Neural cell (in vitro differentiated cells): ENCODE data around the gene CES4A. TPM values are rescaled to one million over a fixed set of nuclear protein-coding genes. Genes with fewer than 3 reads are reported as not detected.

ENCODE experiments used
- H2AFZ ChIP-seq: fragments of 200-600, 300-800 bp; sonication (generic), shearing (Covaris generic); 2 replicates; pipeline ENCODE4 v1.6.0; 2014; ENCODE audit warnings: low read depth, mild to moderate bottlenecking, antibody characterized with exemption, low read length, moderate library complexity
- H3F3A ChIP-seq: fragments of 200-600 bp; shearing (Covaris generic); 2 replicates; pipeline ENCODE4 v1.6.1; 2016; ENCODE audit warnings: mild to moderate bottlenecking, moderate library complexity, mixed read lengths, antibody characterized with exemption, low read length; ENCODE audit not compliant: insufficient read depth, poor library complexity, severe bottlenecking
- H3K27ac ChIP-seq: fragments of 200-600, 300-800 bp; sonication (generic), shearing (Covaris generic); 2 replicates; pipeline ENCODE4 v1.5.1; 2014; ENCODE audit warnings: mild to moderate bottlenecking, low read length, moderate library complexity
- H3K27me3 ChIP-seq: fragments of 300-800, 200-600 bp; sonication (generic), shearing (Covaris generic); 2 replicates; pipeline ENCODE4 v1.6.0; 2014; ENCODE audit warnings: mild to moderate bottlenecking, low read depth, low read length, moderate library complexity; ENCODE audit not compliant: insufficient read depth
- H3K36me3 ChIP-seq: fragments of 300-800, 200-600 bp; sonication (generic), shearing (Covaris generic); 2 replicates; pipeline ENCODE4 v1.5.1; 2014; ENCODE audit warnings: mild to moderate bottlenecking, antibody characterized with exemption, low read length, moderate library complexity; ENCODE audit not compliant: insufficient read depth
- H3K4me2 ChIP-seq: fragments of 300-800, 200-600 bp; sonication (generic), shearing (Covaris generic); 2 replicates; pipeline ENCODE4 v1.6.0; 2014; ENCODE audit warnings: mild to moderate bottlenecking, low read length
- H3K4me3 ChIP-seq: fragments of 300-800, 200-600 bp; sonication (generic), shearing (Covaris generic); 2 replicates; pipeline ENCODE4 v1.5.1; 2014; ENCODE audit warnings: mild to moderate bottlenecking, low read length, moderate library complexity
- H3K79me2 ChIP-seq: fragments of 200-600 bp; shearing (Covaris generic); replicated peaks from 2 replicates; pipeline ENCODE4 v1.6.0; 2014; ENCODE audit warnings: mild to moderate bottlenecking, low read length, moderate library complexity; ENCODE audit not compliant: insufficient read depth
- H3K9ac ChIP-seq: fragments of 300-800, 200-600 bp; sonication (generic), shearing (Covaris generic); 2 replicates; pipeline ENCODE4 v1.6.1; 2016; ENCODE audit warnings: mild to moderate bottlenecking, low read length, mixed read lengths
- H3K9me2 ChIP-seq: fragments of 200-600 bp; shearing (Covaris generic); 2 replicates; pipeline ENCODE4 v1.6.1; 2016; ENCODE audit warnings: mild to moderate bottlenecking, low read length, mixed read lengths; ENCODE audit not compliant: insufficient read depth
- H3K9me3 ChIP-seq: fragments of 200-600, 300-800 bp; sonication (generic), shearing (Covaris generic); 2 replicates; pipeline ENCODE4 v1.6.1; 2016; ENCODE audit warnings: mild to moderate bottlenecking, mixed run types, low read length, moderate library complexity, mixed read lengths
- H4K20me1 ChIP-seq: fragments of 200-600 bp; shearing (Covaris generic); 2 replicates; pipeline ENCODE4 v1.6.1; 2016; ENCODE audit warnings: mild to moderate bottlenecking, mixed run types; ENCODE audit not compliant: insufficient read depth
- CTCF ChIP-seq: fragments of 450-650 bp; IDR thresholded peaks from 2 replicates; pipeline ENCODE4 v1.5.1; 2014; ENCODE audit warnings: antibody characterized with exemption, mild to moderate bottlenecking, moderate library complexity; ENCODE audit not compliant: poor library complexity, severe bottlenecking
- EP300 ChIP-seq: fragments of 450-650 bp; conservative IDR thresholded peaks from 2 replicates; pipeline ENCODE4 v1.6.1; 2014; ENCODE audit warnings: antibody characterized with exemption, mild to moderate bottlenecking, moderate library complexity; ENCODE audit not compliant: poor library complexity, severe bottlenecking
- EZH2 ChIP-seq: fragments of 200-600, 300-800 bp; shearing (Covaris generic), sonication (generic); IDR thresholded peaks from 2 replicates; pipeline ENCODE4 v1.6.1; 2014; ENCODE audit warnings: antibody characterized with exemption, low read length, borderline replicate concordance, mild to moderate bottlenecking; ENCODE audit not compliant: insufficient read depth, poor library complexity, severe bottlenecking
- MXI1 ChIP-seq: fragments of 450-650 bp; conservative IDR thresholded peaks from 2 replicates; pipeline ENCODE4 v1.6.1; 2014; ENCODE audit warnings: antibody characterized with exemption, mild to moderate bottlenecking; ENCODE audit not compliant: poor library complexity, severe bottlenecking
- POLR2AphosphoS5 ChIP-seq: IDR thresholded peaks from 2 replicates; pipeline ENCODE4 v1.6.1; 2012
- RAD21 ChIP-seq: fragments of 450-650 bp; conservative IDR thresholded peaks from 2 replicates; pipeline ENCODE4 v1.6.1; 2014; ENCODE audit warnings: antibody characterized with exemption, mild to moderate bottlenecking, moderate library complexity
- SMC3 ChIP-seq: fragments of 450-650 bp; conservative IDR thresholded peaks from 2 replicates; pipeline ENCODE4 v1.6.1; 2014; ENCODE audit warnings: antibody characterized with exemption, mild to moderate bottlenecking, moderate library complexity; ENCODE audit not compliant: poor library complexity
- TAF1 ChIP-seq: IDR thresholded peaks from 2 replicates; pipeline ENCODE4 v1.6.1; 2012; ENCODE audit warnings: low read depth
- polyA plus RNA-seq: library from polyadenylated mRNA; depleted of rRNA; stranded (reverse); fragments of >200 nt; gene quantifications from 2 replicates; pipeline ENCODE4 v1.2.3, GENCODE V29; 2014
- TF ChIP-seq, protein P1 (sequence below): IDR thresholded peaks from 2 replicates; pipeline ENCODE4 v1.6.1; 2012; ENCODE audit warnings: borderline replicate concordance

Gene CES4A
- polyA plus RNA-seq, 1 donor from 2014 or later: 51.2 TPM

DNA sequence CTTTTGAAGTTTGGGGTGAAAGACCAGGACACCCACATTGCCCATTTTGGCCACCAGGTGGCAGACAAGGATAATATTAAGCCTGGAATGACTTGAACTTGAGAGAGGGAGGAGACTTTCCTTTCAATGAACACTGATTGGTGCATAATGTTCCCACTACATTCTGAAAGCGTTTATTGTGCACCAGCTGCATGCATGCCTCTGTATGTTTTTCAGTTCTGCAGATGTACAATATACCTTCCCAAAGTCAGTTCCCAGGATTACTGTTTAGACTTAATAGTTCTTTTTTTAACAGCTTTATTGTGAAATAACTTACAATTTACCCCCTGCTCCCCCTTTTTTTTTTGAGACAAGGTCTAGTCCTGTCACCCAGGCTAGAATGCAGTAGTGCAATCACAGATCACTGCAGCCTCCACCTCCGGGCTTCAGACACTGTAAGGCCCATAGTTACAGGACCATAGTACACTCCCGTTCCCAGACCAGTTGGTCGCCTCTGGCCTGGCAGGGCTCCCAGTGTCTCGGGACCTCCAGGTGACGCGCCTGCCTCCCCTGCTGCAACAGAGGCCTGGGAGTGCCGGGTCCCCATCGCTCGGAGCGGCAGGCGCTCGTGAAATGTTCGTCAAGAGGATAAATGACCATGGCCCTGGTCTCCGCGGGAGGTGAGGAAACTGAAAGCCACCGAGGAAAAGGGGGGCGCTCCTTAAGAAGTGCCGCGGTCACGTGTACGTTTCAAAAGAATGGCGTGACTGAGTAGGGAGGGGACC, 40.9 kb upstream of the CES4A start:
- no peak overlapping the region for H3K27ac ChIP-seq
- no peak overlapping the region for H2AFZ ChIP-seq
- no peaks in the 10 kb centered on the region for H3K9me2 ChIP-seq
- H3F3A ChIP-seq: no peaks in the 10 kb centered on the region
- no peak overlapping the region for H3K9ac ChIP-seq
- H3K36me3 ChIP-seq: no peaks in the 10 kb centered on the region
- H3K4me3 ChIP-seq: no peak overlapping the region
- H3K4me2 ChIP-seq: no peak overlapping the region
- H3K79me2 ChIP-seq: no peaks in the 10 kb centered on the region
- TF ChIP-seq TAF1 (no peak), EZH2 (no peak), SMC3 (peak; percentile 79), CTCF (peak; percentile 90), EP300 (no peak), RAD21 (peak; percentile 73), MXI1 (no peak), POLR2AphosphoS5 (no peak)
- TF ChIP-seq, protein P1, sequence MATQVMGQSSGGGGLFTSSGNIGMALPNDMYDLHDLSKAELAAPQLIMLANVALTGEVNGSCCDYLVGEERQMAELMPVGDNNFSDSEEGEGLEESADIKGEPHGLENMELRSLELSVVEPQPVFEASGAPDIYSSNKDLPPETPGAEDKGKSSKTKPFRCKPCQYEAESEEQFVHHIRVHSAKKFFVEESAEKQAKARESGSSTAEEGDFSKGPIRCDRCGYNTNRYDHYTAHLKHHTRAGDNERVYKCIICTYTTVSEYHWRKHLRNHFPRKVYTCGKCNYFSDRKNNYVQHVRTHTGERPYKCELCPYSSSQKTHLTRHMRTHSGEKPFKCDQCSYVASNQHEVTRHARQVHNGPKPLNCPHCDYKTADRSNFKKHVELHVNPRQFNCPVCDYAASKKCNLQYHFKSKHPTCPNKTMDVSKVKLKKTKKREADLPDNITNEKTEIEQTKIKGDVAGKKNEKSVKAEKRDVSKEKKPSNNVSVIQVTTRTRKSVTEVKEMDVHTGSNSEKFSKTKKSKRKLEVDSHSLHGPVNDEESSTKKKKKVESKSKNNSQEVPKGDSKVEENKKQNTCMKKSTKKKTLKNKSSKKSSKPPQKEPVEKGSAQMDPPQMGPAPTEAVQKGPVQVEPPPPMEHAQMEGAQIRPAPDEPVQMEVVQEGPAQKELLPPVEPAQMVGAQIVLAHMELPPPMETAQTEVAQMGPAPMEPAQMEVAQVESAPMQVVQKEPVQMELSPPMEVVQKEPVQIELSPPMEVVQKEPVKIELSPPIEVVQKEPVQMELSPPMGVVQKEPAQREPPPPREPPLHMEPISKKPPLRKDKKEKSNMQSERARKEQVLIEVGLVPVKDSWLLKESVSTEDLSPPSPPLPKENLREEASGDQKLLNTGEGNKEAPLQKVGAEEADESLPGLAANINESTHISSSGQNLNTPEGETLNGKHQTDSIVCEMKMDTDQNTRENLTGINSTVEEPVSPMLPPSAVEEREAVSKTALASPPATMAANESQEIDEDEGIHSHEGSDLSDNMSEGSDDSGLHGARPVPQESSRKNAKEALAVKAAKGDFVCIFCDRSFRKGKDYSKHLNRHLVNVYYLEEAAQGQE: no peak
- H4K20me1 ChIP-seq: no peaks in the 10 kb centered on the region
- peaks cover 36% of the 10 kb centered on the region for H3K27me3 ChIP-seq
- no peaks in the 10 kb centered on the region for H3K9me3 ChIP-seq

DNA sequence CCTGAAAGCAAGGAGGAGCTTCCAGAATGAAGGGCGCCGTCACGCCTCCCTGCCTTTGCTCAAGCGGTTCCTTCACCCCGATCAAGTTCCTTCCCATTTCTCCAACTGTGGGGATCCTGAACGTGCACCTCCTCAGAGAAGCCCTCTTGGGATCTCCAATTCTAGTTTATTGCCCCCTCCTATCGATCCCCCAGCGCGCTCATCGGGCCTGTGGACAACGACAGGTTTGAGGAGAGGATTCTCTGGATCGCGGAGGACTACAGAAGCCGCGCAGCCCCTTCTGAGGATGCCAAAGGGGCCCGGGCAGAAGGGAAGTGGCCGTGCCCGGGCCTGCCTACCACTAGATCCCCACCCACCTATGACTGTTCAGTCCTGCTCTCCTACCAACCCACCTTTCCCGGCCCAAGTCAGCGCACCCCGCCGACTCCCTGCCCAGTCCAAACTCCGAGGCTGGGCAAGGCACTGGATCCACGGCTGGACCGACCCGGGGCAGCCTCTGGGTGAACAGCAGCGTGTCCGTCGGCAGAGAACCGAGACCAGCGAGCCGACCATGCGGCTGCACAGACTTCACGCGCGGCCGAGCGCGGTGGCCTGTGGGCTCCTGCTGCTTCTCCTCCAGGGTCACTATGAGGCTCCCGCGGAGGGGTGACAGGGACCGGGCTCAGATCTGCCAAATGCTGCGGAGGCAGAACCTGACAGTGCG, 40.1 kb upstream of the CES4A start:
- no peak overlapping the region for H3K9ac ChIP-seq
- no peak overlapping the region for H3K4me3 ChIP-seq
- H2AFZ ChIP-seq: no peak overlapping the region

More for the DNA sequence above, 40.1 kb upstream of the CES4A start:
- no peak for TF ChIP-seq MXI1
- TF ChIP-seq SMC3: no peak
- no peak for TF ChIP-seq TAF1
- TF ChIP-seq POLR2AphosphoS5: no peak
- TF ChIP-seq, protein P1: no peak
- no peak for TF ChIP-seq CTCF
- no peak for TF ChIP-seq EZH2
- TF ChIP-seq RAD21: no peak
- Histone ChIP-seq H3K27me3 (peaks cover 36% of the 10 kb centered on the region), H3F3A (no peaks in the 10 kb centered on the region), H3K36me3 (no peaks in the 10 kb centered on the region), H4K20me1 (no peaks in the 10 kb centered on the region), H3K79me2 (no peaks in the 10 kb centered on the region), H3K4me2 (no peak overlapping the region), H3K9me3 (no peaks in the 10 kb centered on the region), H3K27ac (no peak overlapping the region), H3K9me2 (no peaks in the 10 kb centered on the region)
